ENCODE data around the gene TRPV4. TPM values are rescaled to one million over a fixed set of nuclear protein-coding genes. Genes with fewer than 3 reads are reported as not detected.
A peak's percentile ranks its signal among the peaks of the same experiment; 100 is the strongest.

Gene TRPV4
- total RNA-seq, 4 donors from 2014 or later, result 6.6 to 10.9 (median 8.1) TPM

DNA sequence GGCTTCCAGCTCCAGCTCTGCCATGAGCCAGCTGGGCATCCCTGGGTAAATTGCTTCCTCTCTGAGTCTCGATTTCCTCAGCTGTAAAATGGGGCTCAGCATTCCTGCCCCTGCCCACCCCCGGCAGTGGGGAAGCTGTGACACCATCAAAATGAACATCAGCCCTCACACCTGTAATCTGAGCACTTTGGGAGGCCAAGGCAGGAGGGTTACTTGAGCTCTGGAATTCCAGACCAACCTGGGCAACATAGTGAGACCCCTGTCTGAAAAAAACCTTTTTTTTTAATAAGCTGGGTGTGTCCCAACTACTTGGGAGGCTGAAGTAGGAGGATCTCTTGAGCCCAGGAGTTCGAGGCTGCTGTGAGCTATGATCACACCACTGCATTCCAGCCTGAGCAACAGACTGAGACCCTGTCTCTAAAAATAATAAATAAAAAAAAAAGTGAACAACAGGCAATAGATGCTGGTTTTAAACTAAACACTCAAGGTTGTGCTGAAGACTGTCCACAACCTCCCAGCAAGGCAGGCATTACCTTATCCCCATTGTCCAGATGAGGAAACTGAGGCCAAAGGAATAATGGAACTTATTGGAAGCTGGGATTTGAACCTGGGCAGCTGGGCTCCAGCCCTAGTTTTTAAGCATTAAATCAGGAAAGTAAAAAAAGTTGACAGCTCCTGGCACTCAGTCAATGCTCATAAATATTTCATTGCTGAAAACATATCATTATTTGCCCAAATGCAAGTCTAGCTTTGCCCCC lies 4.3 kb downstream of the TRPV4 start:
- 63 to 77% methylated on average over 3 of the region's 3 CpGs for whole genome bisulfite sequencing, 2 donors
- TF ChIP-seq, protein P1, sequence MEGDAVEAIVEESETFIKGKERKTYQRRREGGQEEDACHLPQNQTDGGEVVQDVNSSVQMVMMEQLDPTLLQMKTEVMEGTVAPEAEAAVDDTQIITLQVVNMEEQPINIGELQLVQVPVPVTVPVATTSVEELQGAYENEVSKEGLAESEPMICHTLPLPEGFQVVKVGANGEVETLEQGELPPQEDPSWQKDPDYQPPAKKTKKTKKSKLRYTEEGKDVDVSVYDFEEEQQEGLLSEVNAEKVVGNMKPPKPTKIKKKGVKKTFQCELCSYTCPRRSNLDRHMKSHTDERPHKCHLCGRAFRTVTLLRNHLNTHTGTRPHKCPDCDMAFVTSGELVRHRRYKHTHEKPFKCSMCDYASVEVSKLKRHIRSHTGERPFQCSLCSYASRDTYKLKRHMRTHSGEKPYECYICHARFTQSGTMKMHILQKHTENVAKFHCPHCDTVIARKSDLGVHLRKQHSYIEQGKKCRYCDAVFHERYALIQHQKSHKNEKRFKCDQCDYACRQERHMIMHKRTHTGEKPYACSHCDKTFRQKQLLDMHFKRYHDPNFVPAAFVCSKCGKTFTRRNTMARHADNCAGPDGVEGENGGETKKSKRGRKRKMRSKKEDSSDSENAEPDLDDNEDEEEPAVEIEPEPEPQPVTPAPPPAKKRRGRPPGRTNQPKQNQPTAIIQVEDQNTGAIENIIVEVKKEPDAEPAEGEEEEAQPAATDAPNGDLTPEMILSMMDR (IDR thresholded peaks at IDR 0.05), result no peak
- TF ChIP-seq POLR2A (IDR thresholded peaks at IDR 0.05), result no peak

DNA sequence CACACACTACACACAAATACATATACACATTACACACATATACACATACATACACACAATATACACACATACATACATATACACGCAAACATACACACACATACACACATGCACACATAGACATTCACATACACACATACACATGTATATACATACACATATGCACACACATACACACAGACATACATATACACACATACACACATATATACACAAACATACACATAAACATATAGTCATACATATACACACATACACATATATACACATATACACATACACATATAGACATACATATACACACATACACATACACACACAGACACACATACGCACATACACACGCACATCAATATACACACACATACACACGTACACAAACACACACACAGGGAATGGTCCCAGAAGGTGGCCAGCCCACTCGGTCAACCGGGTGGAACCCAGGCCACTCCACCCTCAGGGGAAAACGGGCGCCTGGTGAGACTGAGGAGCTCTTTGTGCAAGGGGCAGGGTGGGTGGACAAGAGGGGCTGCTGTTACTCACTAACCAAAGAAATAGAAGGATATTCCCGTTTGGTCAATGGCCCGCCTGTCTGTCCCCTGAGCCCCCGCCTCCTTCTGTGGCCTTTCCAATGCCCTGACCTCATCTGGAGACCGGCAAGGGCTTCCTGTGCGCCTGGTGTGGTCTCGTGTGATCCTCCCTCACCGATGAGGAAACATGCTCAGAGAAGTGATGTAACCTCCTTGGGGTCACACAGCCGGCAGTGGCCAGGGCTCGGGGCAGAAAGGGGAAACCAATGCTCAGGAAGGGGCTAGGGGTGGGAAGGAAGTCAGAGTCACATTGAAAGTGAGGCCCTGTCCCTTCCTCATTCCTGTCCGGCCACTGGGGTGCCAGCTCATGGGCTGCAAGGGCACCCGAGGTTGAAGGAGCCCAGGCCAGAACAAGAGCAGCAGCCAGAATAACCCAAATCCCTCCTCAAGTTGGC lies 5.3 kb downstream of the TRPV4 start:
- 67% methylated on average over 19 of the region's 19 CpGs for WGBS, 2 donors
- DNase-seq (ENCODE audit: low spot score in 2 of 2), result peak; percentile 35 to 87
- no peak for TF ChIP-seq POLR2A (IDR thresholded peaks at IDR 0.05)
- TF ChIP-seq, protein P1 (IDR thresholded peaks at IDR 0.05), result no peak

More for the DNA sequence above, 4.3 kb downstream of the TRPV4 start:
- H3K4me3 ChIP-seq (ENCODE audit: low read depth, poor library complexity, severe bottlenecking), result no peak overlapping the region
- no peak for DNase-seq (ENCODE audit: low spot score in 2 of 2)
- intact Hi-C loops (cut with DNase I; ENCODE audit: low total_unique reads), result no loop called here

DNA sequence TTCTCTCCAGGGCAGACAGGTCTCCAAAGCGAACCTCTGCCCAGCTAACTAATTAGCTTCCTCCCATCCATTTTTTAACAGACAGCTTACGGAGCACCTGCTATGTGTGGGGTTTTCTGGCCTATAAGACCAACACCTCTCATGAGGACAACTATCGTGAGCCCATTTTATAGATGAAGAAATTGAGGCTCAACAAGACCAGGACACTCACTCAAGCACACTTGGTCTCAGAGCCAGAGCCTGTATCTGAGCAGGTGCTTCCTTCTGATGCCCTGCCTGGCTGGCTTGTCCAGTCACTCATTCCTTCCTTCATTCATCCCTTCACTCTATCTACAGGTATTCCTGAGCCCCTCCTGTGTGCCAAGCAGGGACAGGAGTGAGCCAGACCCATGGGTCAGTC lies 6.1 kb downstream of the TRPV4 start:
- WGBS, 2 donors, result 85 to 91% methylated on average over 3 of the region's 3 CpGs
- DNase-seq (ENCODE audit: low spot score in 2 of 2), result no peak
- H3K4me3 ChIP-seq (ENCODE audit: low read depth, poor library complexity, severe bottlenecking), result no peak overlapping the region
- no peak for TF ChIP-seq POLR2A (IDR thresholded peaks at IDR 0.05)
- TF ChIP-seq, protein P1 (IDR thresholded peaks at IDR 0.05), result no peak
- intact Hi-C loops (cut with DNase I; ENCODE audit: low total_unique reads), result no loop called here

More for the DNA sequence above, 5.3 kb downstream of the TRPV4 start:
- intact Hi-C loops (cut with DNase I; ENCODE audit: low total_unique reads), result no loop called here
- H3K4me3 ChIP-seq (ENCODE audit: low read depth, poor library complexity, severe bottlenecking), result no peak overlapping the region

DNA sequence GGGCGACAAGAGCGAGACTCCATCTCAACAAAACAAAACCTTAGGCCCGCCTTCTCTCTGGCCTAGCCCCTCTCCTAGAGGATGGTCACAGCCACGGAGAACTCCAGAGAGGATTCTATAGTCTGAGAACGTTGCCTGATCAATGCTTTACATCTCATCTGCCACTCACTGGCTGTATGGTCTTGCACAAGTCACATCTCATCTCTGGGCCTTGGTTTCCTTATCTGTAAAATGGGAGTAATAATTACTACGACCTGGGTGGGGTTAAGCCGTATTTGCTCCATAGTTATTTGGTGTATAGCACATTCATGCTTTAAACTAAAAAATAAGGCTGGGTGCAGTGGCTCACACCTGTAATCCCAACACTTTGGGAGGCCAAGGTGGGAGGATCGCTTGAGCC lies 8.5 kb downstream of the TRPV4 start:
- whole genome bisulfite sequencing, 2 donors, result 89 to 91% methylated on average over 8 of the region's 8 CpGs
- intact Hi-C loops (cut with DNase I; ENCODE audit: low total_unique reads), result no loop called here
- TF ChIP-seq, protein P1 (IDR thresholded peaks at IDR 0.05), result no peak
- no peak for TF ChIP-seq POLR2A (IDR thresholded peaks at IDR 0.05)
- no peak overlapping the region for H3K4me3 ChIP-seq (ENCODE audit: low read depth, poor library complexity, severe bottlenecking)
- no peak for DNase-seq (ENCODE audit: low spot score in 2 of 2)

DNA sequence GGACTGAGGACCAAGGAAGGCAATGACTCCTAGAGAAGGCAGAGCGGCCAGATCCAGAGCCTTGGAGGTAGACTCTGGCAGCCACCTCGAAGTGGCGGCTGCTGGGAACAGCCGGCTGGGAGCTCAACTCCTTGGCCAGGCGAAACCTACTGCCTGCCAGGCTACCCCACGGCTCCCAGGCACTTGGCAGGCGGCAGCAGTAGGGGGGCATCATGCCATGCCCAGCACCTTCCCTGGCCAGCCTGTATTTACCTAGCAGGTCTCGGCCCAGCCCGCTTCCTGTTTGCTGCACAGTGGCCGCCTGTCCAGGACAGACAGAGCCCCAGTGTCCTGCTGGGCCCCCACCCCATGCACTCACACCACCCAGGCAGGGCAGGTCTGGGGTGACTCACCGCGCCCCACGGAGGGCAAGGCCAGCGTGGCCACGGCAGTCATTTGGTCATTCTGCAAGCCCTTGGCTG lies 10.2 kb downstream of the TRPV4 start:
- WGBS, 2 donors, result 64 to 66% methylated on average over 13 to 15 of the region's 15 CpGs
- peak in 1 of 2 donors; percentile 87 for DNase-seq (ENCODE audit: low spot score in 2 of 2)
- intact Hi-C loops (cut with DNase I; ENCODE audit: low total_unique reads), result no loop called here
- no peak overlapping the region for H3K4me3 ChIP-seq (ENCODE audit: low read depth, poor library complexity, severe bottlenecking)
- no peak for TF ChIP-seq POLR2A (IDR thresholded peaks at IDR 0.05)
- TF ChIP-seq, protein P1 (IDR thresholded peaks at IDR 0.05), result no peak

Data from lower leg skin (tissue), 4 donors.